Measurements from ENCODE around the gene EXD3. TPM values are rescaled to one million over a fixed set of nuclear protein-coding genes. Genes with fewer than 3 reads are reported as not detected.

Gene EXD3
- total and polyA plus RNA-seq, 2 of the 13 experiments (the other 11 are each of a cell fraction or from before 2014, with no cell fraction given), result 2.7 to 4.8 TPM

- H3K9ac ChIP-seq (ENCODE audit: insufficient read depth, low read depth, low read length), result peak overlapping the region; percentile 70
Observed at GRCh38 chr9:137456864-137457405, 34.0 kb upstream of the EXD3 start.

GRCh38 chr9:137456061-137456863, 33.3 kb upstream of the EXD3 start:
- FAIRE-seq (no peak), ATAC-seq (no peak), DNase-seq (ENCODE audit: low spot score) (no peak)
- H3K9ac ChIP-seq (ENCODE audit: insufficient read depth, low read depth, low read length), result peak overlapping the region; percentile 70; the same call in 1 of the 2 replicates
- WGBS (ENCODE audit: low lambda C conversion rate), result 79% methylated on average over 12 of the region's 12 CpGs
- peak overlapping the region; percentile 96 for H3K4me2 ChIP-seq (ENCODE audit: low read depth, low read length)
- H3K36me3 ChIP-seq (replicated peaks in 1 of 2; ENCODE audit: control insufficient read depth in 1 of 2, insufficient read depth in 2 of 2, low read length in 2 of 2), result peaks cover 12 to 36% of the 10 kb centered on the region in 2 experiments
- no peak overlapping the region for H2AFZ ChIP-seq (ENCODE audit: low read length)
- no peaks in the 10 kb centered on the region for H3K27me3 ChIP-seq (ENCODE audit: control insufficient read depth in 1 of 2, insufficient read depth in 2 of 2, low read length in 2 of 2)
- H3K4me1 ChIP-seq (ENCODE audit: insufficient read depth, low read length), result peaks cover 82% of the 10 kb centered on the region
- intact Hi-C loops (cut with micrococcal nuclease; ENCODE audit: unreplicated experiment), result no loop called here
- POLR2A ChIA-PET, result interaction anchor here (0.6 to 1.2 kb wide), 2 partner anchors 14 to 33 kb away, joined by 3 to 4 read pairs; partner anchors contain the start of genes EXD3 and NOXA1
- peak overlapping the region; percentile 99 for H3K27ac ChIP-seq (ENCODE audit: extremely low read length, insufficient read depth, low read length)
- no peaks in the 10 kb centered on the region for H3K9me3 ChIP-seq (ENCODE audit: low read length)
- peak overlapping the region in 2 of 3 experiments; percentile 95; a peak in 5 of 6 replicates for H3K4me3 ChIP-seq (replicated peaks in 1 of 3; ENCODE audit: insufficient read depth in 1 of 3, low read depth in 2 of 3, low read length in 3 of 3)
- in situ Hi-C loops (cut with HindIII; ENCODE audit: extremely low pct_ligation_motif_present, low pct_unique_long_range_greater_than_20kb), result no loop called here
- BruUV-seq (replicated peaks), result no TSS peak
- CTCF ChIA-PET (ENCODE audit: low intra/inter-chr PET ratio, low total read pairs), result no interaction called here
- H3K79me2 ChIP-seq (ENCODE audit: insufficient read depth, low read length), result peaks cover 31% of the 10 kb centered on the region
- peaks cover 11% of the 10 kb centered on the region; the same call in 1 of the 2 replicates for H4K20me1 ChIP-seq (ENCODE audit: insufficient read depth, low read length)
- TF ChIP-seq SKIL (CRISPR knock-in tag; IDR thresholded peaks at IDR 0.05; ENCODE audit: borderline replicate concordance), result no peak
- 0 out of 2 replicates have a peak, but pooled peaks have one; percentile 0 for TF ChIP-seq PHF20 (CRISPR knock-in tag; IDR thresholded peaks at IDR 0.05)
- TF ChIP-seq HIC2 (CRISPR knock-in tag; IDR thresholded peaks at IDR 0.05; ENCODE audit: low read depth), result peak; percentile 59; the same call in 1 of the 2 replicates
- TF ChIP-seq ZZZ3 (CRISPR knock-in tag; IDR thresholded peaks at IDR 0.05; ENCODE audit: borderline replicate concordance), result no peak
- TF ChIP-seq HNRNPL (IDR thresholded peaks at IDR 0.05; ENCODE audit: low read depth, low read length), result peak; percentile 80; the same call in 1 of the 2 replicates

More at GRCh38 chr9:137456864-137457405, 34.0 kb upstream of the EXD3 start:
- intact Hi-C loops (cut with micrococcal nuclease; ENCODE audit: unreplicated experiment), result no loop called here
- DNase-seq (ENCODE audit: low spot score) (no peak), FAIRE-seq (no peak), ATAC-seq (no peak)
- Histone ChIP-seq H3K79me2 (ENCODE audit: insufficient read depth, low read length) (peaks cover 31% of the 10 kb centered on the region), H3K27me3 (ENCODE audit: control insufficient read depth in 1 of 2, insufficient read depth in 2 of 2, low read length in 2 of 2) (no peaks in the 10 kb centered on the region), H2AFZ (ENCODE audit: low read length) (no peak overlapping the region), H3K27ac (ENCODE audit: extremely low read length, insufficient read depth, low read length) (peak overlapping the region; percentile 99), H3K9me3 (ENCODE audit: low read length) (no peaks in the 10 kb centered on the region), H4K20me1 (ENCODE audit: insufficient read depth, low read length) (peaks cover 11% of the 10 kb centered on the region; the same call in 1 of the 2 replicates), H3K4me1 (ENCODE audit: insufficient read depth, low read length) (peaks cover 79% of the 10 kb centered on the region), H3K36me3 (replicated peaks in 1 of 2; ENCODE audit: control insufficient read depth in 1 of 2, insufficient read depth in 2 of 2, low read length in 2 of 2) (peaks cover 12 to 36% of the 10 kb centered on the region in 2 experiments), H3K4me3 (replicated peaks in 1 of 3; ENCODE audit: insufficient read depth in 1 of 3, low read depth in 2 of 3, low read length in 3 of 3) (peak overlapping the region; percentile 15 to 95 (median 95); a peak in 5 of 6 replicates), H3K4me2 (ENCODE audit: low read depth, low read length) (peak overlapping the region; percentile 96)
- in situ Hi-C loops (cut with HindIII; ENCODE audit: extremely low pct_ligation_motif_present, low pct_unique_long_range_greater_than_20kb), result no loop called here
- ChIA-PET CTCF (ENCODE audit: low intra/inter-chr PET ratio, low total read pairs) (no interaction called here), POLR2A (no interaction called here)
- no peak for TF ChIP-seq JARID2 (CRISPR knock-in tag; IDR thresholded peaks at IDR 0.05; ENCODE audit: insufficient replicate concordance)
- TF ChIP-seq ZFP41 (CRISPR knock-in tag; IDR thresholded peaks at IDR 0.05; ENCODE audit: borderline replicate concordance), result 0 out of 2 replicates have a peak, but pooled peaks have one; percentile 12
- peak; percentile 66; the same call in 1 of the 2 replicates for TF ChIP-seq ZMYM3 (CRISPR knock-in tag; IDR thresholded peaks at IDR 0.05)
- TF ChIP-seq ZFP36 (IDR thresholded peaks at IDR 0.05; ENCODE audit: borderline replicate concordance, low read depth, low read length, partially characterized antibody), result peak; percentile 88
- no peak for TF ChIP-seq TBP (CRISPR knock-in tag; IDR thresholded peaks at IDR 0.05)
- 0 out of 2 replicates have a peak, but pooled peaks have one; percentile 24 for TF ChIP-seq TBX2 (CRISPR knock-in tag; IDR thresholded peaks at IDR 0.05; ENCODE audit: borderline replicate concordance)
- no TSS peak for BruUV-seq (replicated peaks)
- 93% methylated on average over 10 of the region's 10 CpGs for WGBS (ENCODE audit: low lambda C conversion rate)
